IPS-NIHi7 (cell line): ENCODE data around the gene NAALADL2.
"Not testable (repeated sequence)": the region's sequence is repeated elsewhere in the genome, so short reads cannot be mapped to it uniquely, and the experiment has no call there.

Experiments used
- DNase-seq: peaks from one replicate; pipeline ENCODE4 v3.0.0; 2012; ENCODE audit warnings: mixed read lengths; ENCODE audit errors: extremely low spot score

NAALADL2 gene

GRCh38 chr3:175479175-175479574 is 620.0 kb downstream of the NAALADL2 start:
- no peak for DNase-seq

- DNase-seq = no peak
Measured at GRCh38 chr3:175479800-175480199, 620.7 kb downstream of the NAALADL2 start.

- DNase-seq = no peak
Measured at GRCh38 chr3:175484666-175485065, 625.5 kb downstream of the NAALADL2 start.

DNA sequence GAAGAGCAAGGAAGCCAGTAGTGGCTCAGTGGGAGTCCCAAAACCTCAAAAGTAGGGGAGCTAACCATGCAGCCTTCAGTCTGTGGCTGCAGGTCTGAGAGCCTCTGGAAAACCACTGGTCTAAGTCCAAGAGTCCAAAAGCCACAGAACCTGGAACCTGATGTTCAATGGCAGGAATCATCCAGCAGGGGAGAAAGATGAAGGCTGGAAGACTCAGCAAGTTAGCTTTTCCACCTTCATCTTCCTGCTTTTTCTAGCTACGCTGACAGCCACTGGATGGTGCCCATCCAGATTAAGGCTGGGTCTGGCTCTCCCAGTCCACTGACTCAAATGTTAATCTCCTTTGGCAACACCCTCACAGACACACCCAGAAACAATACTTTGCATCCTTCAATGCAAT is 626.3 kb downstream of the NAALADL2 start:
- no peak for DNase-seq

GRCh38 chr3:175486255-175486654 is 627.1 kb downstream of the NAALADL2 start:
- DNase-seq = no peak

DNA sequence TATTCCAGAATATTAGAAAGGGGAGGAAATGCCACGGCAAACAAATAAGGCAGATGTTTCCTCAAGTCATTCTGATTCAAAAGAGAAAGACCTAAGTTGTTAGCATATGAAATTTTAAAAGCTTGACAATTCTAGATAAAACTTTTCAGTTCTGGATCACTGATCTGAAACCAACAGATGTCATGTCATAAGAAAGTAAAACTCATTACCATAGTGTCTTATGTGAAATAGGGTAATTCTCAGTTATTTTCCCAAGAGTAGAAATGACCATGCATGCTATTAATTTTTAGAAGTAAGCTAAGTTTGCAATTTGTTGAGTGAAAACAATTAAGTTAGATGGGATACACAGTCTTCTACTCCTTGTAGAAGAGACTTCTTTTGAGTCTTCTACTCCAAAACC is 630.3 kb downstream of the NAALADL2 start:
- no peak for DNase-seq

- DNase-seq = no peak
Measured at GRCh38 chr3:175493301-175493700, 634.2 kb downstream of the NAALADL2 start.

- no peak for DNase-seq
Measured at GRCh38 chr3:175495331-175495730, 636.2 kb downstream of the NAALADL2 start.

DNA sequence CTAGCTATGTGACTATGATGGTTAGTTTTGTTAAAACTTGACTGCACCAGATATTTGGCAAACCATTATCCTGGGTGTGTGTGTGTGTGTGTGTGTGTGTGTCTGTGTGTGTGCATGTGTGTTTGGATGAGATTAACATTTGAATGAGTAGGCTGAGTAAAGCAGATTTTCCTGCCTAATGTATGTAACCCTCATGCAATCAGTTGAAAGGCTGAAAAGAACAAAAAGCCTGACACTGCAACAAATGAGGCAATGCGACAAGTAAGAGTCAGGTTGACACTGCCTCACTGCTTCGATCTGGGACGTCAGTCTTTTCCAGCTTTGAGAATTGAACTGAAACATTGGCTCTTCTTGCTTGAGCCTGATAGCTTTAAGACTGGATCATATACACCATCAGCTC is 643.0 kb downstream of the NAALADL2 start:
- DNase-seq = no peak

- no peak for DNase-seq
Measured at GRCh38 chr3:175511219-175511785, 652.2 kb downstream of the NAALADL2 start.

DNA sequence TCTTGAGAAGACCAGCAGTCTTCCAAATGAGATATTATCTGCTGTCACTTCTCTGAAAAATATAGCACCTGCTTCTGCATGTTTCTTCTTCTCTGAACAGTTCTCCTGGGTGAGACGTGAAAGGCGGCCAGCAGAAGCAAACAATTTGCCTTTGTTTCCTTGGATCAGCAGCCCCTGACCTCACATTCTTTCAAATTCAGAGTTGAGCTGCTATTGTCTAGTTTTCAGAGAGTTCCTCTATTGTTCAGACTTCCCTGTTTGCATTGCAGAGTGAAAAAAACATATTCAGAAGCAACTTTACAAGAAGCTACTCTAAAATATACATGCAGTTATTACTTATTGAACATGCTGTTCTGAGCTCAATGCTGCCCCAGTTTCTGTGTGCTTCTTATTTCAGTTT is 653.6 kb downstream of the NAALADL2 start:
- DNase-seq = no peak

DNA sequence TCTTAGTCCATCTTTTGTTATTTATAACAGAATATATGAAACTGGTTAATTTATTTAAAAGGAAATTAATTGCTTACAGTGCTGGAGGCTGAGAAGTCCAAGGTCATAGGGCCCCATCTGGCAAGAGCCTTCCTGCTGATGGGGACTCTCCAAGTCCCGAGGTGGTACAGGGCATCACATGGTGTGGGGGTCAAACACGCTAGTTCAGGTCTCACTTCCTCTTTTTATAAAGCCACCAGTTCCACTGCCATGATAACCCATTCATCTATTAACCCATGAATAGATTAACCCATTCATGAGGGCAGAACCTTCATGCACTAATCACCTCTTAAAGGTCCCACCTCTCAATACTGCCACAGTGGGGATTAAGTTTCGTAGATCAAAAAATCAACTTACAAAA is 659.3 kb downstream of the NAALADL2 start:
- no peak for DNase-seq

GRCh38 chr3:175521406-175521805 is 662.3 kb downstream of the NAALADL2 start:
- no peak for DNase-seq

GRCh38 chr3:175526191-175526590 is 667.1 kb downstream of the NAALADL2 start:
- DNase-seq = no peak

- DNase-seq = peak; percentile 33
Measured at GRCh38 chr3:175526609-175527280, 667.6 kb downstream of the NAALADL2 start.

GRCh38 chr3:175528693-175529092 is 669.6 kb downstream of the NAALADL2 start:
- not testable (repeated sequence) for DNase-seq

GRCh38 chr3:175535351-175535750 is 676.2 kb downstream of the NAALADL2 start:
- no peak for DNase-seq

GRCh38 chr3:175546115-175546514 is 687.0 kb downstream of the NAALADL2 start:
- DNase-seq = no peak

DNA sequence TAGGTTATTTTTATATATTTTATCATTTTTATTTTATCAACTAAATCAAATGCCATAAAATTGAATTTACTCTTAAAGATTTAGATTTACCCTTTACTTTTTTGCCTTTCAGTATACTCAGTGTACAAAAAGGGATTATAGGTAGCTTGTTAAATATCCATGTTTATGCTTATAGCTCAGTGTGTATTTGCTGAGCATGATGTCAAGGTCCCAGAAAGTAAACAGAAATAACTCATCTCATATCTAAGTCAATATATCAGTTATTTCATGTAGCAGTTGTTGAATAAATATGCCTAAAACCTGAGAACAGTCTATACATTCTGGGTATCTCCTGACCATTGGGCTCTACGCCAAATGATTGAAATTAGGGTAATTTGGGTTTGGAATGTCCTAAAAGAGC is 693.8 kb downstream of the NAALADL2 start:
- no peak for DNase-seq

GRCh38 chr3:175554801-175555200 is 695.7 kb downstream of the NAALADL2 start:
- DNase-seq = no peak

- DNase-seq = no peak
Measured at GRCh38 chr3:175558261-175558660, 699.1 kb downstream of the NAALADL2 start.

- no peak for DNase-seq
Measured at GRCh38 chr3:175564363-175564762, 705.2 kb downstream of the NAALADL2 start.

DNA sequence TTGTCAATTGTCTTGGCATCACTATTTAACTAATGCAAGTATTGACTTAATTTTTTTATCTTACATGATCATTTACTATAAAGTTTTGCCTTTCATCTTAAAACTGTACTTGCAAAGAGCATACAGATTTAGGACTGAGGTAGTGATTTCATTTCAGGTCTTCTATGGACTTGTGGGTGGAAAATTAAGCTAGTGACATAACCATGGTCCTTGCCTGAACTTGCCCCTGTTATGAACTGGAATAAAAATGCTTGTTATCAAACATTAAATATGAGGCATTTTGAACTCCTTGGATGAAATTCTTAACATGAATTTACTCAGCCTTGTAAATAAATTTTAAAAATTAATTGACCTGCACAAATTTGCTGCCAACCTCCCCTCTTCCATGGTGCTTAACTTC is 712.0 kb downstream of the NAALADL2 start:
- no peak for DNase-seq

DNA sequence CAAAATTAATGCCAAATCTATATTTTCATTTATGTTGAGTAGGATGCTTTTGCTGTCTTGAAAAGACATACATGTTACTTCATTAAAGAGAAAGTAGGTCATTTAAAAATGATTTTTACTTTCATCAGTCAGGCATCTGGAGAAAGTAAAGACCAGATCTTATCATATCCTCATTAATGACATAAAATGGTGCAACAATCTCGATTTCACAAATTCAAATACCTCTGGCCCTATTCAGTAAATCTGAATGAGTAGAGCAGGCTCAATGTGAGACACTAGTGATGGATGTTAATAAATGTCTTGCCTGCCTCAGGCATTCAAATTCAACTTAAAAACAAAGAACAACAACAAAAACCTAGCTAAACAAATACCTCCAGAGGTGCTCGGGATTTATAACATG is 714.1 kb downstream of the NAALADL2 start:
- DNase-seq = no peak
